ENCODE measurements around the gene SECISBP2L.

Gene SECISBP2L

GRCh38 chr15:49042165-49042564 is 4.1 kb downstream of the SECISBP2L start:
- no peak for TF ChIP-seq CTCF (IDR thresholded peaks at IDR 0.05; ENCODE audit: low read depth, low read length, missing control alignments)
- no peak overlapping the region for H3K4me3 ChIP-seq (ENCODE audit: low read depth, low read length)
- DNase-seq (ENCODE audit: low read depth): no peak

DNA sequence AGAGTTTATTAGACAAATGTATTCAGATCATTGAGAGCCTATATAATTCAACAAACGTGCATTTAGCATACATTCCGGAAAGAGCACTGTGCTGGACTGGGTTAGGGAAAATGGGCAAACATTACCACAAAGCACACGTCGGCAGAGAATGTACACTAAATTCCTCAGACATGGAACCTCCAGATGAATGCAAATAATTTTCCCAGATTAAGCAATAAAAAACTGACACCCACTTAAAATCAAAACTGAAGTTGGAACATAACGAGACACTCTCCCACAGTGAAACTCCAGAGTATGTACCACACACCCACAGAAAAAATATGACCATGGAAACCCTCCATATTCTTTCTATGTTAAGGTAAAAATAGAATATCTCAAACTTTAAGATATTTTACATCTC is 4.8 kb downstream of the SECISBP2L start:
- no peak for DNase-seq (ENCODE audit: low read depth)
- H3K4me3 ChIP-seq (ENCODE audit: low read depth, low read length): no peak overlapping the region
- no peak for TF ChIP-seq CTCF (IDR thresholded peaks at IDR 0.05; ENCODE audit: low read depth, low read length, missing control alignments)

DNA sequence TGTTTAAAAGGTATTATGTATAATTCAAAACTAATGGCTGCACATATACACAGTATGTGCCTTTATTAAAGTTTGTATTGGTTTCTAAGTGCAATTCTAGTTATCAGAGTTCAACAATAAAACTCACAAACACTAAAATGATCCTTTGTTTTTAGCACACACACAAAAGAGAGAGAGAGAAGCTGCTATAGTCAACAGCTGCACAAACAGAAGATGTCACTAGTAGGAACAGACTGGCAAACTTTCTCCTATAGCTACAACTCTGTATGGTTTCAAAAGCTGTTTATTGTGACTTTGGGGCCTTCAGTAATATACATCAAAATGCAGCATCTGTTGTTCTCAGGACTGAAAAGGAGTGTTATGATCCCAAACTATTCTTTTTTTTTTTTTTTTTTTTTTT is 6.1 kb downstream of the SECISBP2L start:
- no peak for DNase-seq (ENCODE audit: low read depth)
- no peak for TF ChIP-seq CTCF (IDR thresholded peaks at IDR 0.05; ENCODE audit: low read depth, low read length, missing control alignments)
- no peak overlapping the region for H3K4me3 ChIP-seq (ENCODE audit: low read depth, low read length)

GRCh38 chr15:49038382-49038781 is 7.9 kb downstream of the SECISBP2L start:
- no peak for TF ChIP-seq CTCF (IDR thresholded peaks at IDR 0.05; ENCODE audit: low read depth, low read length, missing control alignments)
- no peak overlapping the region for H3K4me3 ChIP-seq (ENCODE audit: low read depth, low read length)
- DNase-seq (ENCODE audit: low read depth): no peak

GRCh38 chr15:49037546-49037940 is 8.7 kb downstream of the SECISBP2L start:
- TF ChIP-seq CTCF (IDR thresholded peaks at IDR 0.05; ENCODE audit: low read depth, low read length, missing control alignments): no peak
- H3K4me3 ChIP-seq (ENCODE audit: low read depth, low read length): no peak overlapping the region
- no peak for DNase-seq (ENCODE audit: low read depth)

DNA sequence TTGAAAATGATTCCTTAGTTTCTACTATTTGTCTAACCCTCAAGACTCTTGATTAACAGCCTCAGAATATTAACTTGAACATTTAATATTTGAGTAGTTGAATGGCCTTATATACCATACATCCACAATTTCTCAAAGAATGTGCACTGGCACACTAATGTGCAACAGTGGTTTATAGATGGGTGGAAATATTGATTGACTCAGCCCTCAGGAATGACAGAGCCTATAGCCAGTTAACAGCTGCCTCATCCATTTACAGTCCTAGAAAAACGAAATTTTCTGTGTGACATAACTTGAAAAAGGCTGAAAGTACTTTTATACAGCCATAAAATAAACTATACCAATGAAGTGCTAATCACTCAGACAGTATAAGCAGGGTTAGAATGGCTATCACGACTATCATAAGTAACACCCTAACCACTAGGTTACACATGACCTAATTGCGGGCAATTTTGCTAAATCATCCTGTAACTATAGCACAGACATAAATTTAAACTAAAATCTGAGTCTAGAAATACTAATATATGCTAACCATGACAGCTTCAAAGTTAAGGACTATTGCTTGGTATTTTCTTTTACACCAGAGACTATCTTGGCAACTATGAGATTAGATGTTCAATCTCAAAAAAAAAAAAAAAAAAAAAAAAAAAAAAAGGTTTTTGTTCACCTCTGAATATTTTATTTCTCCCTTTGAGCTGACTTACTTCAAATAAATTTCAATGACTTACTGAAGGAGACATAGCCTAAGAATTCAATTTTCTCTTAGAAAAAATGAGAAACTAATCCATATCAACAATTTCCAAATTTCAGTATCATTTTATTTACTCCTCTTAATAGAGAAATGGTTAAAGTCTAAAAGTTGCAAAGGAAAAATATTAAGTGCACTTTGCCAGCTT is 9.3 kb downstream of the SECISBP2L start:
- H3K4me3 ChIP-seq (ENCODE audit: low read depth, low read length): no peak overlapping the region
- no peak for TF ChIP-seq CTCF (IDR thresholded peaks at IDR 0.05; ENCODE audit: low read depth, low read length, missing control alignments)
- no peak for DNase-seq (ENCODE audit: low read depth)

- no peak for DNase-seq (ENCODE audit: low read depth)
- TF ChIP-seq CTCF (IDR thresholded peaks at IDR 0.05; ENCODE audit: low read depth, low read length, missing control alignments): no peak
- no peak overlapping the region for H3K4me3 ChIP-seq (ENCODE audit: low read depth, low read length)
These were observed 10.4 kb downstream of the SECISBP2L start for GRCh38 chr15:49035825-49036224.

Data from GM12864 (cell line).